ENCODE data around the gene AKAIN1.

Gene AKAIN1, protein sequence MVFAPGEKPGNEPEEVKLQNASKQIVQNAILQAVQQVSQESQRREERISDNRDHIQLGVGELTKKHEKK

DNA sequence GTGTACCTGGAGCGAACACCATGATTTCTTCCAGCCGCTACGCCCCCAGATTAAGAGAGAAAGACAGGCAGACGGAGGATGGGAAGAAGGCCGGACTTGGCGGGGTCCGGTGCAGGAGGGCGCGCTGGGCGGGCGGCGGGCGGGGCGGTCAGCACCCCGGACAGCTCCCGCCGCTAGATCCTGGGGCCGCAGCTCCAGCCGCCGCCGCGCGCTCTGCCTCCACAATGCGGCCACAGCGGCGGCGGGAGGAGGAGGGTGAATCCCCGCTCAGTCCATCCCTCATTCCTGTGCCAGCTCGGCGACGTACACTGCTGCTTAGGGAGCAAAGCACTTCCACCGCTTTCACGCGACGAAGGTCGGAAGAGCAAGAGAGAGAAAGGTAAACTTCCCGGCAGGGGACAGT is at the start of gene AKAIN1:
AKAIN1 (minus strand) TSS at position 226 of the 403 bp plus-strand sequence; CDS start at position 22, 204 bp downstream.
- DNase-seq = no peak

DNA sequence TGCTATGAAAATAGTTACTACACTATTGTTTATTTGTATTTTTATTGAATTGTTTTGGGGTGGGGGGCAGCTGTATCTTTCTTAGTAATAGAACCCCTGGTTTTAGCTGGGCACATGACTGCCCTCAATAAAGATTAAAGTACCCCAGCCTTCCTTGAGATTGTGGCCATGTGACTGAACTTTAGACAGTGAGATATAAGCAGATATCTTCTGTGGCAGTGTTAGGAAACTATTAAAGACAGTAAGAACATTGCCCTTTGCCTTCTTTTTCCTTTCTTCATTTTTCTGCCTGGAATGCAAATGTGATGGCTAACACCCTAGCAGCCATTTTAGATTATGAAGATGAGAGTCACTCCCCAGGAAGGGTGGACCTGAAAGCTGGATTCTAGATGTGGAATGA is 47.9 kb upstream of the AKAIN1 start:
- no peak for DNase-seq

- DNase-seq = no peak
Observed at GRCh38 chr18:5239447-5239846, 42.4 kb upstream of the AKAIN1 start.

- DNase-seq = peak; percentile 44
Observed at GRCh38 chr18:5238371-5238976, 41.4 kb upstream of the AKAIN1 start.

- peak; percentile 85 for DNase-seq
Observed at GRCh38 chr18:5237723-5238370, 40.8 kb upstream of the AKAIN1 start.

GRCh38 chr18:5237083-5237722 is 40.1 kb upstream of the AKAIN1 start:
- no peak for DNase-seq

DNA sequence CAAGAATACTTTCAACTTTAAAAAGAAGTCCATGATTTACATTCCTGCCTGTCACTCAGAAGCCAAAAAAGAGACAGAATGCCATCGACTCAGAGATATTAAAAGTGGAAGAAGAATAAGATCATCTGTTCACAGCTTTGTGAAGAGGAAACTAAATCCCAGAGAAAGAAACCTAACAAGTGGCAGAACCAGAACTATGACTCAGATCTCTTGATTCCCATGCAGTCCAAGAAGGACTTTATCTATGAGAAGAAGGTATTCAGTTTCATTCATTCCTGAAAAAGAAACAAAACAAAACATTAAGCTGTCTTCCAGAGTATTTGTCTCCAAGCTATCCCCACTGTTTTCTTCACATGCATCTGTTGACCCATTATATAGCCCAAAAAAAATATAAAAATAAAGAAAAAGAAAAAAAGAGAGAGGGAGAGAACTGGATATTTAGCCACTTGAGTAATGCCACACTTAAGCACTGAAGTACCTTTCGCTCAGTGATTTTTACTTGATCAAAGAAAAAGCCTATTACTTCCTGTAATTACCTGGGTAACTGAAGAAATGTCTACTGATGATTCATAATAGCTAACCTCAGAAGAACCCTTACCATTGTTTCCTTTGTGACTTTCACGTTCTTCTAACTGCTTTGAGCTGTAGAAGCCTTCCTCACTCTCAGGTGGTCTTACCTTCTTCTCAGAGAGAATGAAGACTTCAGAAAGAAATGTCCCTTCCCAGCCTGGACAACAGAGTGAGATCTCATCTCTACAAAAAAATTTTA is 17.7 kb upstream of the AKAIN1 start:
- no peak for DNase-seq

- DNase-seq = no peak
Observed at GRCh38 chr18:5207471-5208150, 10.6 kb upstream of the AKAIN1 start.

DNA sequence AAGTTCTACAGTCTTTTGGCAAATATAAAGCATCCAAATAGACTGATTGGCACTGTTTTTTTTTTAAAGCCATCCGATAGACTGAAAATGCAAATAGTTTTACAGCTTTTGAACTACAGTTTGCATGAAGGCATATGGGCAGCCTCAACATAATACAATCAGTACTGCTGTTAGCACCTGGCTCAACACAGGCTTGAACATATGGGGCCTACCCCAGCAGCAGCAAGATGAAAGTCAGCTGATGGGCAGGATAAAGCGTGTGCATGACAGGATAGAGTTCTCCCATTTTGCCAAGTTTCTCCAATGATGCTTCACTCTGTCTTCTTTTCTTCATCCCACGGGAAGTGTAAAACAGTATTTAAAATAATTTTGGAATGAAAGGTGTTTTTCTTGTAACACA is 1.3 kb upstream of the AKAIN1 start:
- no peak for DNase-seq

- no peak for DNase-seq
Observed at GRCh38 chr18:5197461-5197860, 404 bp upstream of the AKAIN1 start.

- DNase-seq = no peak
Observed at GRCh38 chr18:5196253-5197031, 615 bp downstream of the AKAIN1 start.

DNA sequence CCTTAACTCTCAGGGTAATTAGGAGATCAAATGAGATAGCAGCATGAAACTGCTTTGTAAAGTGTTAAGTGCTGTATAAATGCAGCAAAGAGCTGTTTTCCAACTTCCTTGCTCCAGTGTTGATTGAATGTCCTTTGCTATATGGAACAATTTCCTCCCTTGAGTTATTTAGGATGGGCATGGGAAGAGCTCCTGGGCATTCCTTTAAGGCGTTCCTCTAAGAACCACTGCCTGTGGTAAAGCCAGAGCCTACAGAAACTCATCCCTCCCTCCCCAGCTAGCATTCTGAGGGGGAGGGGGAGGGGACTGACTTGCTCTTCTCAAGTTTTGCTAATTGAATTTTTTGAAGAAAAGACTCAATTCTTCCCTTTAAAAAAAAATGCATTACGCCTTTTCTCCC is 1.4 kb downstream of the AKAIN1 start:
- DNase-seq = no peak

DNA sequence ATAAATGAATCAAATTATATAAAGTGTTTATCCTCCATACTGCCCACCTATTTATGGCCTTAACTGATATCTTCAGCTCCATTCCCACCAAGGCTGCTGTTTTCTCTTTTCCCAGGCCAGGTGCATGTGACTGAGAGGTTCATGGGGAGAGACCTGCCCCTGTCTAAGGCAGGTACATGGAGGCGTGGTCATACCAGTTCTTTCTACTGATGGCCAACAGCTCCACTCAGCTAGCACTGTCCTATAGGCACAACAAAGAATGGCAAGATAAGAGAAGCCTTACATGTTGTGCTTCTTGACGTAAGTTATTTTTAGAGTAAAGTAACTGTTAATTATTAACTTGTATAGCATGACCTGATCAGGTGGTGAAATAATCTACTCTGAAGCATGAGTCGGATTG is 16.8 kb downstream of the AKAIN1 start:
- DNase-seq = no peak

- no peak for DNase-seq
Observed at GRCh38 chr18:5178519-5178918, 18.5 kb downstream of the AKAIN1 start.

DNA sequence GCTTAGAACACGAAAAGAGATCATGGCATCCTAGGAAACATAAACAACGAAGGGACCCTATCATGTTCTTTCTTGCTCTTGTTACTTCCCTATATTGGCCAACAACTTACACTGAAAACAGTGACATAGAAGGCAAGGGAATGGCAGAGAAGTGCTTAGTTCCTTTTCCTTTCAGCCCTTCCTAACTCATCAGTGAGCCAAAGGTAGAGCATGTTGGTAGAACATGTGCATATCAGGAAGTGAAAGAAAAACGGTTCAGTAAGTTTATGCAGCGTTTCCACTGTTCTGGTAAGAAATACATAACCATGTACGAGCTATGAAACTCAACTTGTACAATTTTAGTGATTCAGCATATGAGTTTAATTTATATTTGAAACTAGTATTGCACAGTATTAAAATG is 21.7 kb downstream of the AKAIN1 start:
- no peak for DNase-seq

DNA sequence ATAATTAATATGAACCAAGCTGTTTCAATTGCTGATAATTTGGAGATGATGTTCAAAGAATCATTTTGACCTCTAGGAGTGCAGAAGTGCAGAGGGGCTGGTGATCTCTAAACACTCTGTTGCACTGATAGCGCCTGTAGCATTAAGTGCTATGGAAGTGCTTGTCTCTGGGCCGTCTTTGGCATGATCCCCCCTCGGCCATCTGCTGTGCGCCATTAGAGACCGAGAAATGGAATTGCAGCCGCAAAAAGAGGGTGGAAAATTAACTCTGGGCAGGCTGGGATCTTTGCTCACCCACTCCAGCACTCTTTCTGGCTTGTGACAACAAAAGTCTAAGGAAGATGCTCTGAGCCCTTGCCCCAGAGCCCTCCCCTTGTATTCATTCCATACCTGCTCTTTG is 23.4 kb downstream of the AKAIN1 start:
- no peak for DNase-seq

GRCh38 chr18:5173236-5173635 is 23.8 kb downstream of the AKAIN1 start:
- DNase-seq = no peak

- DNase-seq = no peak
Observed at GRCh38 chr18:5167831-5168230, 29.2 kb downstream of the AKAIN1 start.

- DNase-seq = no peak
Observed at GRCh38 chr18:5166606-5167280, 30.3 kb downstream of the AKAIN1 start.

GRCh38 chr18:5164903-5165302 is 32.2 kb downstream of the AKAIN1 start:
- DNase-seq = no peak

DNA sequence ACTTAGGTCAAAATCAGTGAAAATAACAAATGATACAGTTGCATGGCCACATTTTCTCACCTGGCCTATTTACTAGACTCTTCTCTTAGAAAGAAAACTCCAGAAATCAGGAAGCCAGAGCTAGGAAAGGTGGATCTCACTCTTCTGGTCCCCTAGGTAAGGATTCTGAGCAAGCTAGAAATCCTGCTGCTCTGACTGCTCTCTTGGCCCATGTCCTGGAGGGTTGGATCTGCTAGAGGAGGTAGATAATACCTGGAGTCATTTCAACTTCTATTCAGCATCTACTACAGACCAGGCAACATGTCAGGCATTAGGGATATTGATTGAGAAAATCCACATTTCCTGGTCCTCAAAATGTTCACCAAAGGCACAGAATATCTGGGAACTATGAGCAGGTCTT is 34.9 kb downstream of the AKAIN1 start:
- DNase-seq = no peak

- DNase-seq = peak; percentile 21
Observed at GRCh38 chr18:5159080-5159479, 38.0 kb downstream of the AKAIN1 start.

All from CD4-positive, alpha-beta T cell treated with Interleukin-15 for 1 hour (primary cell).